Stimulated activated CD4-positive, alpha-beta T cell treated with anti-CD3 and anti-CD28 coated beads, Interleukin-15, amount 100 ng/mL, for 48 hours (primary cell): ENCODE measurements around the gene AK1.

Experiments used
- DNase-seq, 2 donors: peaks; one replicate each; pipeline ENCODE4 v3.0.0-alpha.2; 2020; ENCODE audit warnings: low read depth in 2 of 2

Gene AK1

GRCh38 chr9:127877566-127877998, at the start of gene AK1:
Gene AK1 (minus strand): TSS chr9:127877675. CDS start chr9:127874617, 3,058 bp downstream.
- DNase-seq: no peak

- no peak for DNase-seq
Observed at GRCh38 chr9:127926906-127927200, 49.4 kb upstream of the AK1 start.

DNA sequence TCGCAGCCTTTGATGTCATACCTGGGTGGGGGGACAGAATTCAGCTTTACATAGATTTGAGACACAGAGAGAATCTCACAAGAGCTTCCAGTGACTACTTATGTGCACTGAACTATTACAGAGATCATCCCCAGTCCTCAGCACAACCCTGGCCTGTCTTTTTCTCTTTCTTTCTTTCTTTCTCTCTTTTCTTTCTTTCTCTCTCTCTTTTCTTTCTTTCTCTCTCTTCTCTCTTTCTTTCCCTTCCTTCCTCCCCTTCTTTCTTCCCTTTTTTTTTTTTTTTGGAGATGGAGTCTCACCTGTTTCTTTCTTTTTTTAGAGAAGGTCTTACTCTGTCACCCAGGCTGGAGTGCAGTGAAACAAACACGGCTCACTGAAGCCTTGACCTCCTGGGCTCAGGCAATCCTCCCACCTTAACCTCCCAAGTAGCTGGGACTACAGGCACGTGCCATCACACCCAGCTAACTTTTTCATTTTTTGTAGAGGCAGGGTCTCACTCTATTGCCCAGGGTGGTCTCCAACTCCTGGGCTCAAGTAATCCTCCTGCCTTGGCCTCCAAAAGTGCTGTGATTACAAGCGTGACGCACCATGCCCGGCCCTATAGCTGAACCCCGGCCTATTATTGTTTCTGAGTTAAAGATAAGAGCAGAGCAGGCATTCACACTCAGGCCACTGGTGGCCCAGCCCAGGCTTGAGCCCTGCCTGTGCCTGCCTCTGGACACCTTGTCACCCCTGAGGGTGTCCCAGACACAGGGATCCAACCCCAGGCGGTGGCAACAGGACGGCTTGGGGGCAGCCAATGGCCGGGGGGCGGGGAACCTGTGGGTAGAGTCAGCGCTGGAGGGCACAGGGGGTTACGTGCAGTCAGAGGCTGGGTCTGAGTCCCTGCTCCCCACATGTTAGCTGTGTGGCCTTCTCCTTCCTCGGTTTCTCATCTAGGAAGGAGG, 48.8 kb upstream of the AK1 start:
- no peak for DNase-seq

GRCh38 chr9:127924736-127925444, 47.4 kb upstream of the AK1 start:
- DNase-seq: no peak

- no peak for DNase-seq
Observed at GRCh38 chr9:127923771-127924170, 46.3 kb upstream of the AK1 start.

DNA sequence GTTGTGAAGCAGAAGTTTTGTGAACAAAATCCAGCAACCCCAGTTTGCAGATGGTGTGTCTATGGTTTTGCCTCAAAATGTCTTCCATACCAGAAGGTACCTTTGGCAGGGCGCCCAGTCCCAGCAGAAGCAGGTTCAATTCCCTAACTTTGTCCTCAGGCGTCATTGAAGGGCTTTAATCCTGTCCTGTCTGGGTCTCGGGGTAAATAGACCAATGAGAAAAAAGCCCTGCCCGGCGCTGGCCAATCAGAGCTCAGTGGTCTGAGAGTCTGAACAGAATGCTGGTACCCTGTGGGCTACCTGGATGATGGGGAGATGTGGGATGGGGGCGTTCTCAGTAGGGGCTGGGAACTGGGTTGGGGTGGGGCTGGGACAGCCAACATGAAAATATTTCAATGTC, 45.6 kb upstream of the AK1 start:
- DNase-seq: no peak

DNA sequence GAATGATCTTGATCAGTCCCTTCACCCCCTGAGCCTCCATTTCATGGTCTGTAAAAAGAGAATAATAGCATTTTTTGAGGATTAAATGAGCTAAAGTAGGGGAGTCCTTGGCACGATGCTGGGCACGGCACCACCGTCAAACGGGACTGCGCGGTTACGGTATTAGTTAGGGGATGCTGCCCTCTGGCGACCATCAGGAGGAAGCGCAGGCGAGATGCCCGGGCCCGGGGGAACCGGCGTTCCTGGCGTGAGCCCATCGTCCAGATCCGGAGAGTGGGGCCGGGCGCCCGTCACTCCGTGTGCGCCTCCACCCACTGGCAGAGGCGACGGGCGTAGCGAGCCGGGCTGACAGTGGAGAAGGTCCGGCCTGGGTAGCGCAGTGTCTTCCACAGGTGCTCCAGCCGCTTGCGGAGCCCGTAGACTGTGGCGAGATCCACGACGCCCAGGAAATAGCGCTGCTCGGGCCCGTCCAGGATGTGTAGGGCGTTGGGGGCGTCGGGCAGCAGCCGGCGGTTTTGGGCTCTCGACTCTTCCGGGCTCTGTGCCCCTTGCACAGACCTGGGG, 44.2 kb upstream of the AK1 start:
- DNase-seq: peak in 1 of 2 donors; percentile 72

- no peak for DNase-seq
Observed at GRCh38 chr9:127920794-127921193, 43.3 kb upstream of the AK1 start.

GRCh38 chr9:127919253-127919815, 41.9 kb upstream of the AK1 start:
- no peak for DNase-seq

GRCh38 chr9:127918183-127919107, 41.0 kb upstream of the AK1 start:
- no peak for DNase-seq

DNA sequence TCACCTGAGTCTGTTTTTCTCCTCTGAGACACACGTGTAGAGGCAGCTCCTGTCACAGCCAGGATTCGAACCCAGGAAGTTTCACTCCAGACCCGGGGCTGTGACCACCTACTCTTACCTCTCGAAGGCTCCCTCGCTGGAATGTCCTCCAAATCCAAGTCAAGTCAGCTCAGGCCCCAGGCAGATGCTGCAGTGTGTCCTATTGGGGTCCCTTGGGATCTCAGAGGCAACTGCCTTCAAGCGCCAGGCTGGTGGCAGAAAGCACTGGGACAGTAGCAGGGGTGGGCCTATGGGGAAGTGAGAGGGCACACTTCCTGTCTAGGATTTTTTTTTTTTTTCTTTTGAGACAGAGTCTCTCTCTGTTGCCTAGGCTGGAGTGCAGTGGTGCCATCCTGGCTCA, 40.1 kb upstream of the AK1 start:
- no peak for DNase-seq

GRCh38 chr9:127916720-127917581, 39.5 kb upstream of the AK1 start, which contains the start of gene ST6GALNAC4:
Gene ST6GALNAC4 (minus strand): TSS chr9:127917041. CDS start chr9:127916419, 622 bp downstream.
- DNase-seq: peak; percentile 87 to 94

- no peak for DNase-seq
Observed at GRCh38 chr9:127915801-127916719, 38.6 kb upstream of the AK1 start.

DNA sequence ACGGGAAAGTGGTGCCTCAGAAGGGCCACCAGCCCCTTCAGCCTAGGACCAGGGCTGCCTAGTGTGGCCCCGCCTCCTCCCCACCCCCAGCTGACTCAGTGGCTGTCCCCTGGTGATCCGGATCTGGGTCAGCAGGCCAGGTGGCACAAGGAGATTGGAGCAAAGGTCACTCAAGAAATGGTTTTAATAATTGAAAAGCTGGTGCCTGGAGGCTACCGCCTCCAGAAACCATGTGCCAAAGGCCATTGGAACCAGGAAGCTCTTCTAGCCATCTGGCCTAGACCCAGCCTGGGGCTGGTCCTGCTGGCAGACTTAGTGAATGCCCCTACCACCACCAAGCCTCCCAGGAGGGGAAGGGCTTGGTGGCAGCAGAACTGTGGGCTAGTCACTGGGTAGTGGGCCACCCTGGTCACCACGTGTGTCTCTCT, 37.9 kb upstream of the AK1 start:
- no peak for DNase-seq

GRCh38 chr9:127913682-127914081, 36.2 kb upstream of the AK1 start:
- DNase-seq: no peak

GRCh38 chr9:127912882-127913281, 35.4 kb upstream of the AK1 start:
- DNase-seq: no peak

DNA sequence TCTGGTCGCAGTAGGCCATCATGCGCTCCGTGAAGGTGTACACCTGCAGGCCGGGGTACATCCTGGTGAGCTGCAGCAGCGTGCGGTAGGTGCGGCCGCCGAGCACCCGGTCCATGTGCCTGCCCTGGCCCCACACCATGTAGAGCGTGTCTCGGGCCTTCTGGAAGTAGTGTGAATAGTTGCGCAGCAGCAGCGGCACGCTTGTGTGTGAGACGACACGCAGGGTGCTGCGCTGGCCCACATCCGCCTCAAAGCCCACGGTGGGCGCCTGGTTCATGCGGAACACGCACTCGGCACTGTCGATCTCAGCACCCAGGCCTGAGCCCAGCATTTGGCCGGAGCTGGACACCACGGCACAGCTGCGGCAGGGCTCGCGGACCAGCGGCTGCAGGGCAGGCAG, 34.8 kb upstream of the AK1 start:
- DNase-seq: no peak

DNA sequence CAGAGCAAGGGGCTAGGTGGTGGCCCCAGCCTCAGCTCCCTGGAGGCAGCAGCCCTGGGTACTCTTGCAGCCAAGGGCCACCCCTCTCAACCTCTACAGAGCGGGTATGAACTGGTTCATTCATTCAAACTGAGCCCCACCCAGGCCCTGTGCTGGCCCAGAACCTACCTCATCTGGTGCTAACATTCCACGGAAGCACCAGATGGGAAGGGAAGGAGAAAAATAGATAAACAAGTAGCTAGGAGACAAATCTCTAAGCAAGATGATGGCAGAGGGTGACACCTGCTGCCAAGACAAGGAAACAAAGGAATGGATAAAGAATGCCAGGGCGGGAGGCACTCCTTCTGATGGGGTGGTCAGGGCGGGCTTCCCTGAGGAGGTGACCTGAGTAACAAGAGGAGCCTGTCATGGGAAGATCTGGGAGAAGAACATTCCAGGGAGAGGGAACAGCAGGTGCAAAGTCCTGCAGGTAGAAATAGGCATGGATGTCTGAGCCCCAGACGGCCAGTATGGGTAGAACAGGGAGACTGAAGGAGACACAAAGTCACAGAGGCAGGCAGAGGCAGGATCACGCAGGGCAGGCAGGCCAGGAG, 33.2 kb upstream of the AK1 start:
- no peak for DNase-seq

- no peak for DNase-seq
Observed at GRCh38 chr9:127909839-127910273, 32.4 kb upstream of the AK1 start.
